WTC11 (cell line): ENCODE measurements around the gene ERLEC1.

Source experiments
- ELF4 ChIP-seq: sonication (generic); formaldehyde crosslinking; IDR thresholded peaks from 2 replicates; pipeline ENCODE4 v1.8.1; 2022; ENCODE audit warnings: low read depth, mild to moderate bottlenecking, moderate library complexity, missing genetic modification reagents
- NR2C2 ChIP-seq: sonication (generic); formaldehyde crosslinking; IDR thresholded peaks from 2 replicates; pipeline ENCODE4 v1.8.0; 2022; ENCODE audit warnings: mild to moderate bottlenecking, missing genetic modification reagents
- SMAD3 ChIP-seq: sonication (generic); formaldehyde crosslinking; IDR thresholded peaks from 2 replicates; pipeline ENCODE4 v1.8.0; 2022; ENCODE audit warnings: missing genetic modification reagents, mild to moderate bottlenecking, borderline replicate concordance
- TEAD4 ChIP-seq: sonication (generic); formaldehyde crosslinking; IDR thresholded peaks from 2 replicates; pipeline ENCODE4 v1.8.0; 2022; ENCODE audit warnings: mild to moderate bottlenecking, missing genetic modification reagents
- TF ChIP-seq, protein P1 (sequence below): sonication (generic); formaldehyde crosslinking; IDR thresholded peaks from 2 replicates; pipeline ENCODE4 v1.8.0; 2022; ENCODE audit warnings: mild to moderate bottlenecking, missing genetic modification reagents
- TF ChIP-seq, protein P2 (sequence below): fragments of 200-600 bp; IDR thresholded peaks from 2 replicates; pipeline ENCODE4 v1.8.0; 2022; ENCODE audit warnings: antibody characterized with exemption
- TF ChIP-seq, protein P3 (sequence below): sonication (generic); formaldehyde crosslinking; IDR thresholded peaks from 2 replicates; pipeline ENCODE4 v1.8.0; 2023; ENCODE audit warnings: missing genetic modification reagents
- TF ChIP-seq, protein P4 (sequence below): sonication (generic); formaldehyde crosslinking; conservative IDR thresholded peaks from 2 replicates; pipeline ENCODE4 v1.8.1; 2022; ENCODE audit warnings: mild to moderate bottlenecking, missing genetic modification reagents

DNA sequence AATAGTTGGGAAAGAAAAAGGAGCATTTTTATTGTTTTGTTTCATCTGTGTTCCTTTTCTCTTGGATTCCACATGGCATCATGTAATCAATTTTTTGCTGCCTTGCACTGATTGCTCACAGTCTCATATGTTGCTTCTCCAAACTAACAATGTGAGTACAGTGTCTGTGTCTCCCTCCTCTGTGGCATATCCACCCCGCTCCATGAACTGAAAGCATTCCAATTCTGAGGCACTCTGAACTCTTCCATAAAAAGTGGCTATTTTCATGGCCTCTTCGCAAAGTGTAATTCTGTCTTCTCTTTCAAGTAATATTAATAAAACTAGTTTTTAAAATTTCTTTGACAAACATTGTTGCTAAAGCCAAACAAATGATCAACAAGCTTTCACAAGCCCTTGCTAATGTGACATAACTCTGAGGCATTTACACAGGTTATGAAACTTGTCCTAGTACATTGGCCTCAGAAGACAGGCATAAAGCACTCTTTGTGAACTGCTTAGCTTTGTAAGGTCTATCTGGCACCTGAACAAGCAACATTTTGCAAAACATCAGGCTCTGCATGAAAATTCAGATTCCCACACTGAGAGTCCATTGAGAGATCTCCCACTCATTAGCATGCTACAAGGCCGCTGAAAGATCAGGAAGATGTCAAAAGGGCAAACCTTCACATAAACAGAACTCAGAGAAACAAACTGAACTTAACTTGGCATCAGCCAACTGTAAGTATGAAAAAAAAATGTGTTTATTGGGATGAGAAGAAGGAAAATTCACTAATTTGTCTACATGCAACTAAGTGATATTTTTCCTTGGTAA, 39.9 kb downstream of the ERLEC1 start:
- TF ChIP-seq ELF4 (CRISPR knock-in tag) (no peak), TEAD4 (CRISPR knock-in tag) (no peak), NR2C2 (no peak), SMAD3 (no peak)
- TF ChIP-seq, protein P1, sequence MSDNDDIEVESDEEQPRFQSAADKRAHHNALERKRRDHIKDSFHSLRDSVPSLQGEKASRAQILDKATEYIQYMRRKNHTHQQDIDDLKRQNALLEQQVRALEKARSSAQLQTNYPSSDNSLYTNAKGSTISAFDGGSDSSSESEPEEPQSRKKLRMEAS = no peak
- TF ChIP-seq, protein P2, sequence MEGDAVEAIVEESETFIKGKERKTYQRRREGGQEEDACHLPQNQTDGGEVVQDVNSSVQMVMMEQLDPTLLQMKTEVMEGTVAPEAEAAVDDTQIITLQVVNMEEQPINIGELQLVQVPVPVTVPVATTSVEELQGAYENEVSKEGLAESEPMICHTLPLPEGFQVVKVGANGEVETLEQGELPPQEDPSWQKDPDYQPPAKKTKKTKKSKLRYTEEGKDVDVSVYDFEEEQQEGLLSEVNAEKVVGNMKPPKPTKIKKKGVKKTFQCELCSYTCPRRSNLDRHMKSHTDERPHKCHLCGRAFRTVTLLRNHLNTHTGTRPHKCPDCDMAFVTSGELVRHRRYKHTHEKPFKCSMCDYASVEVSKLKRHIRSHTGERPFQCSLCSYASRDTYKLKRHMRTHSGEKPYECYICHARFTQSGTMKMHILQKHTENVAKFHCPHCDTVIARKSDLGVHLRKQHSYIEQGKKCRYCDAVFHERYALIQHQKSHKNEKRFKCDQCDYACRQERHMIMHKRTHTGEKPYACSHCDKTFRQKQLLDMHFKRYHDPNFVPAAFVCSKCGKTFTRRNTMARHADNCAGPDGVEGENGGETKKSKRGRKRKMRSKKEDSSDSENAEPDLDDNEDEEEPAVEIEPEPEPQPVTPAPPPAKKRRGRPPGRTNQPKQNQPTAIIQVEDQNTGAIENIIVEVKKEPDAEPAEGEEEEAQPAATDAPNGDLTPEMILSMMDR = no peak
- TF ChIP-seq, protein P3, sequence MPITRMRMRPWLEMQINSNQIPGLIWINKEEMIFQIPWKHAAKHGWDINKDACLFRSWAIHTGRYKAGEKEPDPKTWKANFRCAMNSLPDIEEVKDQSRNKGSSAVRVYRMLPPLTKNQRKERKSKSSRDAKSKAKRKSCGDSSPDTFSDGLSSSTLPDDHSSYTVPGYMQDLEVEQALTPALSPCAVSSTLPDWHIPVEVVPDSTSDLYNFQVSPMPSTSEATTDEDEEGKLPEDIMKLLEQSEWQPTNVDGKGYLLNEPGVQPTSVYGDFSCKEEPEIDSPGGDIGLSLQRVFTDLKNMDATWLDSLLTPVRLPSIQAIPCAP = no peak
- TF ChIP-seq, protein P4, sequence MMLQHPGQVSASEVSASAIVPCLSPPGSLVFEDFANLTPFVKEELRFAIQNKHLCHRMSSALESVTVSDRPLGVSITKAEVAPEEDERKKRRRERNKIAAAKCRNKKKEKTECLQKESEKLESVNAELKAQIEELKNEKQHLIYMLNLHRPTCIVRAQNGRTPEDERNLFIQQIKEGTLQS = no peak
